ENCODE data around the gene GARNL3.

GRCh38 chr9:127305838-127306226 is 41.3 kb downstream of the GARNL3 start:
- TF ChIP-seq ZNF510 (tag by site-specific recombination; IDR thresholded peaks at IDR 0.05; ENCODE audit: insufficient replicate concordance) (no peak), ZNF324 (tag by site-specific recombination; IDR thresholded peaks at IDR 0.05) (no peak), RBAK (tag by site-specific recombination; IDR thresholded peaks at IDR 0.05) (no peak), HOXA7 (CRISPR knock-in tag; IDR thresholded peaks at IDR 0.05; ENCODE audit: borderline replicate concordance) (no peak)
